ENCODE measurements around the gene OTUD6A. TPM values are rescaled to one million over a fixed set of nuclear protein-coding genes. Genes with fewer than 3 reads are reported as not detected.

OTUD6A gene
- total RNA-seq, 2 experiments from 2014 or later = not detected

Other genes with a start within 250 kb of the OTUD6A start
- gene AWAT2, start 12.5 kb upstream of the OTUD6A start, total RNA-seq = not detected
- 10 to 100 TPM; 63.2 to 65.6 TPM for gene IGBP1, start 71.0 kb downstream of the OTUD6A start, total RNA-seq
- gene DGAT2L6, start 115.0 kb downstream of the OTUD6A start, total RNA-seq = not detected
- gene AWAT1, start 172.2 kb downstream of the OTUD6A start, total RNA-seq = not detected
- gene P2RY4, start 197.7 kb downstream of the OTUD6A start, total RNA-seq = under 1 TPM; 0.15 to 0.35 TPM
- not detected for gene ARR3, start 205.9 kb downstream of the OTUD6A start, total RNA-seq
- gene RAB41, start 219.7 kb downstream of the OTUD6A start, total RNA-seq = not detected
- gene PDZD11, start 227.5 kb downstream of the OTUD6A start, total RNA-seq = 10 to 100 TPM; 36.3 to 38.8 TPM
- gene KIF4A, start 227.6 kb downstream of the OTUD6A start, total RNA-seq = 10 to 100 TPM; 33.3 to 34.0 TPM

All from activated CD4-positive, alpha-beta memory T cell treated with anti-CD3 and anti-CD28 coated beads, Interleukin-2, amount 10 ng/mL, durations not matched to agents 7 days and 5 days (primary cell).